GM18520 (cell line): ENCODE measurements around the gene B4GALNT4.
"Not testable (repeated sequence)": the region's sequence is repeated elsewhere in the genome, so short reads cannot be mapped to it uniquely, and the experiment has no call there.

Source experiments
- ATAC-seq: cut with Tn5 transposase; IDR thresholded peaks from one replicate; pipeline ENCODE4 v1.9.1; 2021; ENCODE audit not compliant: unreplicated experiment

The B4GALNT4 gene

GRCh38 chr11:357582-357981 is 11.7 kb upstream of the B4GALNT4 start:
- no peak for ATAC-seq

- ATAC-seq: no peak
Measured at GRCh38 chr11:358129-358800, 11.0 kb upstream of the B4GALNT4 start.

GRCh38 chr11:359181-359714 is 10.1 kb upstream of the B4GALNT4 start:
- no peak for ATAC-seq

GRCh38 chr11:360326-361280 is 8.7 kb upstream of the B4GALNT4 start:
- no peak for ATAC-seq

- ATAC-seq: no peak
Measured at GRCh38 chr11:362642-363442, 6.5 kb upstream of the B4GALNT4 start.

GRCh38 chr11:363443-363805 is 5.9 kb upstream of the B4GALNT4 start:
- not testable (repeated sequence) for ATAC-seq

- no peak for ATAC-seq
Measured at GRCh38 chr11:363948-364761, 5.1 kb upstream of the B4GALNT4 start.

GRCh38 chr11:364991-365725 is 4.1 kb upstream of the B4GALNT4 start:
- ATAC-seq: no peak

GRCh38 chr11:365831-366230 is 3.5 kb upstream of the B4GALNT4 start:
- ATAC-seq: no peak

- no peak for ATAC-seq
Measured at GRCh38 chr11:367956-368413, 1.3 kb upstream of the B4GALNT4 start.

GRCh38 chr11:368414-369335 is 624 bp upstream of the B4GALNT4 start:
- no peak for ATAC-seq

- no peak for ATAC-seq
Measured at GRCh38 chr11:370070-370941, 1.0 kb downstream of the B4GALNT4 start.

- ATAC-seq: no peak
Measured at GRCh38 chr11:371051-371450, 1.8 kb downstream of the B4GALNT4 start.

GRCh38 chr11:371716-372590 is 2.7 kb downstream of the B4GALNT4 start:
- no peak for ATAC-seq

- ATAC-seq: no peak
Measured at GRCh38 chr11:372809-373715, 3.8 kb downstream of the B4GALNT4 start.
